ENCODE data around the gene SERINC4.

The SERINC4 gene

DNA sequence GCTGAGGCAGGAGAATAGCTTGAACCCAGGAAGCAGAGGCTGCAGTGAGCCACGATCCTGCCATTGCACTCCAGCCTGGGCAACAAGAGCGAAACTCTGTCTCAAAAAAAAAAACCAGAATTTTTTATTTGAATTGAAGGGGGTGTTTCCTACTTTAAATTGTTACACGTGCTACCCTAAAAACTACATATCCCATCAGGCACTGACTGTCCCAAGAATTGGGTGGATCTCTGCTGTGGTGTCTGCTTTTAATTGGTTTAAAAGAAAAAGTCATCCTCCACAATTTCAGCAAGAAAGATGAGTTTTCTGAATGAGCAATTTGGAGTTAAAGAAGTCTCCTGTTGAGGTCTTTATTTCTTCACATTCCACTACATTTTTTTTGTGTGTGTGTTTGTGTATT, 51.6 kb downstream of the SERINC4 start:
- ATAC-seq: no peak
- TF ChIP-seq CSRNP3 (CRISPR knock-in tag; IDR thresholded peaks at IDR 0.05) (no peak), ARNTL (CRISPR knock-in tag; IDR thresholded peaks at IDR 0.05; ENCODE audit: borderline replicate concordance, low read depth) (no peak), ZFP30 (CRISPR knock-in tag; IDR thresholded peaks at IDR 0.05) (no peak), SNAI2 (CRISPR knock-in tag; IDR thresholded peaks at IDR 0.05) (no peak), OSR1 (CRISPR knock-in tag; IDR thresholded peaks at IDR 0.05) (no peak), PPARA (CRISPR knock-in tag; IDR thresholded peaks at IDR 0.05; ENCODE audit: borderline replicate concordance) (no peak), ISL1 (CRISPR knock-in tag; IDR thresholded peaks at IDR 0.05) (no peak), RARB (CRISPR knock-in tag; IDR thresholded peaks at IDR 0.05) (no peak), ZNF70 (CRISPR knock-in tag; IDR thresholded peaks at IDR 0.05) (no peak), TOX (CRISPR knock-in tag; IDR thresholded peaks at IDR 0.05; ENCODE audit: borderline replicate concordance) (no peak), GLIS3 (CRISPR knock-in tag; IDR thresholded peaks at IDR 0.05) (no peak), POU6F1 (CRISPR knock-in tag; IDR thresholded peaks at IDR 0.05; ENCODE audit: borderline replicate concordance, low read depth) (no peak), CSDC2 (CRISPR knock-in tag; IDR thresholded peaks at IDR 0.05) (no peak), ESRRG (CRISPR knock-in tag; IDR thresholded peaks at IDR 0.05) (no peak), CREB5 (CRISPR knock-in tag; IDR thresholded peaks at IDR 0.05; ENCODE audit: low read depth) (no peak), TCF4 (CRISPR knock-in tag; IDR thresholded peaks at IDR 0.05; ENCODE audit: borderline replicate concordance) (no peak), ZFP3 (CRISPR knock-in tag; IDR thresholded peaks at IDR 0.05) (no peak), TSHZ2 (CRISPR knock-in tag; IDR thresholded peaks at IDR 0.05) (no peak)
- TF ChIP-seq, protein P1, sequence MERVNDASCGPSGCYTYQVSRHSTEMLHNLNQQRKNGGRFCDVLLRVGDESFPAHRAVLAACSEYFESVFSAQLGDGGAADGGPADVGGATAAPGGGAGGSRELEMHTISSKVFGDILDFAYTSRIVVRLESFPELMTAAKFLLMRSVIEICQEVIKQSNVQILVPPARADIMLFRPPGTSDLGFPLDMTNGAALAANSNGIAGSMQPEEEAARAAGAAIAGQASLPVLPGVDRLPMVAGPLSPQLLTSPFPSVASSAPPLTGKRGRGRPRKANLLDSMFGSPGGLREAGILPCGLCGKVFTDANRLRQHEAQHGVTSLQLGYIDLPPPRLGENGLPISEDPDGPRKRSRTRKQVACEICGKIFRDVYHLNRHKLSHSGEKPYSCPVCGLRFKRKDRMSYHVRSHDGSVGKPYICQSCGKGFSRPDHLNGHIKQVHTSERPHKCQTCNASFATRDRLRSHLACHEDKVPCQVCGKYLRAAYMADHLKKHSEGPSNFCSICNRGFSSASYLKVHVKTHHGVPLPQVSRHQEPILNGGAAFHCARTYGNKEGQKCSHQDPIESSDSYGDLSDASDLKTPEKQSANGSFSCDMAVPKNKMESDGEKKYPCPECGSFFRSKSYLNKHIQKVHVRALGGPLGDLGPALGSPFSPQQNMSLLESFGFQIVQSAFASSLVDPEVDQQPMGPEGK (CRISPR knock-in tag; IDR thresholded peaks at IDR 0.05; ENCODE audit: borderline replicate concordance): no peak

DNA sequence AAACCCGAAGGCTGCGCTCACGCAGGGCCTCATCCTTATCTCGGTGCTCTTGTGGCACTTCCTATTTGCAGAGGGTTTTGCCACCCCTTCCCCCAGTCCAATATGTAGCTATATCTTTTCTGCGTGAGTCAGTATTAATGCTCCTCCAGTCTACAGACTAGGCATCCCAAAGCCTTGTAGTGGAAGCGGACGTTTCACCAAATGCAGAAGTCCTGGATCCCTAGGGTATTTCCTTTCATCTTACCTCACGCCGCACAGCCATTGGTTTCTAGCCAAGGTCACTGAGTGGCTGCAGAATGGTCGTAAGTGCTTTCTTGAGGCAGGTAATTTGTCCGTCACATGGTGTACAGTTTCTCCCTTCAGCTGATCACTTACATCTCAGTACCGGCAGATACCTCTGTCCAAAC, 53.1 kb downstream of the SERINC4 start:
- peak; percentile 52; the same call in 2 of the 3 replicates for ATAC-seq

- TF ChIP-seq ZFP30 (CRISPR knock-in tag; IDR thresholded peaks at IDR 0.05): peak; percentile 8; the same call in 1 of the 2 replicates
- 0 out of 2 replicates have a peak, but pooled peaks have one; percentile 12 for TF ChIP-seq TSHZ2 (CRISPR knock-in tag; IDR thresholded peaks at IDR 0.05)
- peak; percentile 96 for ATAC-seq
Measured at GRCh38 chr15:43746245-43746902, 53.6 kb downstream of the SERINC4 start, which contains the start of gene PDIA3. Gene PDIA3 (plus strand): TSS chr15:43746438. CDS start chr15:43746540, 102 bp downstream.
